K562 (cell line): Measurements from ENCODE around the gene CFAP69. TPM values are rescaled to one million over a fixed set of nuclear protein-coding genes. Genes with fewer than 3 reads are reported as not detected.

Experiments
- ARNT ChIP-seq, 2 experiments: fragments of 450-650 bp; IDR thresholded peaks; 2 replicates each; pipeline ENCODE4 v1.6.1; 2016; ENCODE audit warnings: mild to moderate bottlenecking in 1 of 2
- FOXK1 ChIP-seq: sonication (generic); formaldehyde crosslinking; IDR thresholded peaks from 2 replicates; pipeline ENCODE4 v1.8.0; 2022; ENCODE audit warnings: missing genetic modification reagents, mild to moderate bottlenecking, borderline replicate concordance
- GTF3C2 ChIP-seq: IDR thresholded peaks from 3 replicates; pipeline ENCODE4 v1.6.1; 2011; ENCODE audit warnings: borderline replicate concordance, mild to moderate bottlenecking, moderate library complexity; ENCODE audit not compliant: insufficient read length; ENCODE audit errors: extremely low read depth
- NR3C1 ChIP-seq: sonication (generic); formaldehyde crosslinking; IDR thresholded peaks from 2 replicates; pipeline ENCODE4 v1.8.1; 2022; ENCODE audit warnings: missing genetic modification reagents
- PYGO2 ChIP-seq: fragments of 450-650 bp; IDR thresholded peaks from 2 replicates; pipeline ENCODE4 v1.6.1; 2016; ENCODE audit warnings: mild to moderate bottlenecking, missing genetic modification characterization, moderate library complexity, missing compliant biosample characterization
- TEAD4 ChIP-seq, 2 experiments: sonication (generic) in 1 of 2; formaldehyde crosslinking in 1 of 2; IDR thresholded peaks; 2 replicates each; pipeline versions ENCODE4 v1.6.1 to v1.8.0; 2012 to 2022; ENCODE audit warnings: borderline replicate concordance in 1 of 2, inconsistent platforms in 1 of 2, low read length in 1 of 2, mild to moderate bottlenecking in 1 of 2, missing genetic modification reagents in 1 of 2
- TFAP4 ChIP-seq: sonication (generic); formaldehyde crosslinking; IDR thresholded peaks from 2 replicates; pipeline ENCODE4 v1.8.0; 2022; ENCODE audit warnings: missing genetic modification reagents, mild to moderate bottlenecking, moderate library complexity, borderline replicate concordance
- ZNF212 ChIP-seq: fragments of 450-650 bp; formaldehyde crosslinking; IDR thresholded peaks from 2 replicates; pipeline ENCODE4 v1.4.0; 2020; ENCODE audit warnings: mild to moderate bottlenecking
- ZNF695 ChIP-seq: fragments of 450-650 bp; formaldehyde crosslinking; IDR thresholded peaks from 2 replicates; pipeline ENCODE4 v1.4.0; 2020; ENCODE audit warnings: mild to moderate bottlenecking, moderate library complexity
- ZNF780A ChIP-seq: fragments of 250-450 bp; sonication (Bioruptor Pico); IDR thresholded peaks from 2 replicates; pipeline ENCODE4 v1.5.0; 2021; ENCODE audit warnings: mild to moderate bottlenecking
- ZNF785 ChIP-seq: fragments of 250-450 bp; sonication (Bioruptor Pico); IDR thresholded peaks from 2 replicates; pipeline ENCODE4 v1.4.0; 2020; ENCODE audit warnings: mild to moderate bottlenecking
- polyA plus RNA-seq, 8 experiments: library from polyadenylated mRNA; depleted of rRNA in 4 of 8; stranded (reverse) in 5 of 8; unstranded in 3 of 8; fragments of >200 nt; fragmentation: Nextera tagmentation in 2 of 8; fragmentation: Illumina TruSeq in 1 of 8; extraction: Ambion mirVana in 2 of 8; extraction: Trizol in 1 of 8; gene quantifications; 2 replicates each; pipeline versions ENCODE4 v1.2.1 to v1.2.3, GENCODE V29; 2011 to 2014; ENCODE audit warnings: inconsistent platforms in 1 of 8, missing spikeins in 1 of 8
- total RNA-seq, 7 experiments: library from RNA; depleted of rRNA in 6 of 7; stranded (reverse); fragments of >200 nt in 6 of 7; fragmentation: Illumina TruSeq in 2 of 7; extraction: Trizol in 2 of 7; gene quantifications; 2 replicates each; pipeline versions ENCODE4 v1.2.1 to v1.2.3, GENCODE V29; 2011 to 2021; ENCODE audit warnings: low replicate concordance in 1 of 7

The CFAP69 gene
- total and polyA plus RNA-seq, 9 of the 15 experiments (the other 6 are each of a cell fraction or from before 2014, with no cell fraction given): 0.24 to 5.1 (median 1.7) TPM

- TF ChIP-seq GTF3C2 (no peak), ZNF780A (CRISPR knock-in tag) (no peak), TEAD4 (IDR thresholded peaks at IDR 0.05; ENCODE audit: low read length) (no peak), TEAD4 (CRISPR knock-in tag; IDR thresholded peaks at IDR 0.05; ENCODE audit: borderline replicate concordance) (no peak), FOXK1 (CRISPR knock-in tag) (no peak), ZNF695 (CRISPR knock-in tag) (no peak), TFAP4 (CRISPR knock-in tag) (no peak), ZNF212 (no peak), ZNF785 (CRISPR knock-in tag) (no peak), NR3C1 (CRISPR knock-in tag) (no peak), PYGO2 (tag) (no peak), ARNT (IDR thresholded peaks at IDR 0.05) (no peak)
Measured at GRCh38 chr7:90267263-90267858, 22.4 kb downstream of the CFAP69 start (continued).
